NB4 (cell line): ENCODE measurements around the gene GPATCH2L.

Experiments used
- DNase-seq: peaks from one replicate; pipeline ENCODE4 v3.0.0; 2010; ENCODE audit warnings: low read depth
- H3K4me3 ChIP-seq: one replicate; pipeline ENCODE4 v1.5.1; 2011; ENCODE audit warnings: mild to moderate bottlenecking, low read depth, low read length, moderate library complexity
- MAX ChIP-seq: IDR thresholded peaks from 2 replicates; pipeline ENCODE4 v1.6.1; 2011; ENCODE audit warnings: low read depth, low read length
- MYC ChIP-seq: IDR thresholded peaks from 2 replicates; pipeline ENCODE4 v1.6.1; 2011; ENCODE audit warnings: low read depth, low read length
- POLR2A ChIP-seq: IDR thresholded peaks from 2 replicates; pipeline ENCODE4 v1.6.1; 2011; ENCODE audit warnings: mild to moderate bottlenecking; ENCODE audit not compliant: insufficient read length; ENCODE audit errors: extremely low read depth
- TF ChIP-seq, protein P1 (sequence below): IDR thresholded peaks from one replicate; pipeline ENCODE4 v1.5.1; 2012; ENCODE audit warnings: low read depth, low read length

The GPATCH2L gene

GRCh38 chr14:76146976-76147375, 4.7 kb upstream of the GPATCH2L start:
- no peak overlapping the region for H3K4me3 ChIP-seq
- no peak for DNase-seq
- TF ChIP-seq POLR2A (no peak), MAX (no peak), MYC (no peak)
- TF ChIP-seq, protein P1, sequence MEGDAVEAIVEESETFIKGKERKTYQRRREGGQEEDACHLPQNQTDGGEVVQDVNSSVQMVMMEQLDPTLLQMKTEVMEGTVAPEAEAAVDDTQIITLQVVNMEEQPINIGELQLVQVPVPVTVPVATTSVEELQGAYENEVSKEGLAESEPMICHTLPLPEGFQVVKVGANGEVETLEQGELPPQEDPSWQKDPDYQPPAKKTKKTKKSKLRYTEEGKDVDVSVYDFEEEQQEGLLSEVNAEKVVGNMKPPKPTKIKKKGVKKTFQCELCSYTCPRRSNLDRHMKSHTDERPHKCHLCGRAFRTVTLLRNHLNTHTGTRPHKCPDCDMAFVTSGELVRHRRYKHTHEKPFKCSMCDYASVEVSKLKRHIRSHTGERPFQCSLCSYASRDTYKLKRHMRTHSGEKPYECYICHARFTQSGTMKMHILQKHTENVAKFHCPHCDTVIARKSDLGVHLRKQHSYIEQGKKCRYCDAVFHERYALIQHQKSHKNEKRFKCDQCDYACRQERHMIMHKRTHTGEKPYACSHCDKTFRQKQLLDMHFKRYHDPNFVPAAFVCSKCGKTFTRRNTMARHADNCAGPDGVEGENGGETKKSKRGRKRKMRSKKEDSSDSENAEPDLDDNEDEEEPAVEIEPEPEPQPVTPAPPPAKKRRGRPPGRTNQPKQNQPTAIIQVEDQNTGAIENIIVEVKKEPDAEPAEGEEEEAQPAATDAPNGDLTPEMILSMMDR, result no peak

DNA sequence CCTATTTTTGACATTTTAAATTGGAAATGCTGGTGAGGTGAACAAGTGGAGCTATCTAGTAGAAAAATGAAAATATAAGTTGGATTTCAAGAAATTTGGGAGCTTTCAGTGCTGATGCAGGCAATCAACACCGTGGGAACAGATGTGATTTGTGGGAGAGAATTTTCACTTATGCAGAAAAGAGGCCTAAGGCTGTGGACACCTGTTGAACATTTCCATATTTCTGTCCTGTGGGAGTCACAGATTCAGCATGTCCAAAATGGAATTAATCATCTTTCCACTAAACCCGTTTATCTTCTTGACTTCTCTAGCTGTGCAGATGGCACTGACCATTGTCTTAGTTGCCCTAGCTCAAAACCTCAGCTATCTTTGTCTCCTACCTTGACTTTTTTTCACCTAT, 2.5 kb upstream of the GPATCH2L start:
- H3K4me3 ChIP-seq, result no peak overlapping the region
- TF ChIP-seq POLR2A (no peak), MYC (no peak), MAX (no peak)
- TF ChIP-seq, protein P1, result no peak
- no peak for DNase-seq

DNA sequence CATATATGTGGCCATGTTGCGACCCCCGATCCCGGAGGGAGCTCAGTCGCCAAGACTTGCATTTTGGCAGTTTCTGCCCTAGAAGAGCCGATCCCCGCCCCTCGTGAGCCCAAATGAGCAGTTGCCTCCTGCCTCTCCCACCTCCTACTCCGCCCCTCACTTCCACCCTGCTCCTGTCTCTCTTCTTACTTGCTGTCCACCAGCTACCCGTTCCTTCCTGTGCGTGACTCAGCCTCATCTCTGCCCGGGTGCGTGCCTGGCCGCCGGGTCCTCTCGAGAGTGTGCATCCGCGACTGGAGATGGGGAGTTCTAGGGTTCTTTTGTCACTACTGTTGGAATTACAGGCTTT, 585 bp downstream of the GPATCH2L start:
- peak overlapping the region; percentile 89 for H3K4me3 ChIP-seq
- DNase-seq, result peak; percentile 92
- TF ChIP-seq MYC (peak; percentile 32; the same call in 1 of the 2 replicates), MAX (peak; percentile 64), POLR2A (no peak)
- TF ChIP-seq, protein P1, result no peak

DNA sequence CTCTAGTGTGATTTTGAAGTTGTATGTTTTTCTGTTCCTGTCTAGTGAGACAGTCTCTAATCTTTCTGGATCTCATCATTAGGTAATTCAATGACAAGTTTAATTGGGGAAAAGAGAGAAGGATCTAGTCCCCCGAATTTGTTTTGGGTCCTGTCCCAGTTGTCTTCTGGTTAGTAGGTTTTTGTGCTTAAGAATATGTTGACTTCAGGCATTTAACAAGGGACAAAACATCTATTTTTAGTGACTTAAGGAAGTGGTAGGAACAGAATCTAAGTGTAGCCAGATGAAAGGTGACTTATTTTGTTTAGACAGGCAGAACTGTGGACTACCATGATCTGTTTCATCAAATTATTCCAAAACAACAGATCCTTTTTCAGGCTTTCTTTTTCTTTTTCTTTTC, 2.2 kb downstream of the GPATCH2L start:
- DNase-seq, result no peak
- TF ChIP-seq POLR2A, result no peak
- TF ChIP-seq, protein P1, result no peak
- TF ChIP-seq MAX, result no peak
- TF ChIP-seq MYC, result no peak
- H3K4me3 ChIP-seq, result peak overlapping the region; percentile 89

DNA sequence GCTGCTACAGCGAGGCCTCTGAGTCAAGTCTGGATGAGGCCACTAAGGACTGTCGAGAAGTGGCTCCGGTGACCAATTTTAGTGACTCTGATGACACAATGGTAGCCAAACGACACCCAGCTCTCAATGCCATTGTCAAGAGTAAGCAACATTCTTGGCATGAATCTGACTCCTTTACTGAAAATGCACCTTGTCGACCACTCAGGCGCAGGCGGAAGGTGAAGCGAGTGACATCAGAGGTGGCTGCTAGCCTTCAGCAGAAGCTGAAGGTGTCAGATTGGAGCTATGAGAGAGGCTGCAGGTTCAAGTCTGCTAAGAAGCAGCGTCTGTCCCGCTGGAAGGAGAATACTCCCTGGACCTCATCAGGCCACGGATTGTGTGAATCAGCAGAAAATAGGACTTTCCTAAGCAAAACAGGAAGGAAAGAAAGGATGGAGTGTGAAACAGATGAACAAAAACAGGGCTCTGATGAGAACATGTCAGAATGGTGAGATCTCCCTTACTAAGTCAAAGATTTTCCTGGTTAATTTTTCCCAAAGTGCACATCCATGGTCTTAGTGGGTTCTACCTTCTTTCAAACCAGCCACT, 2.9 kb downstream of the GPATCH2L start:
- peak overlapping the region; percentile 89 for H3K4me3 ChIP-seq
- no peak for DNase-seq
- no peak for TF ChIP-seq MYC
- TF ChIP-seq, protein P1, result no peak
- no peak for TF ChIP-seq MAX
